ENCODE data around the gene MYH3.
"Not testable (repeated sequence)": the region's sequence is repeated elsewhere in the genome, so short reads cannot be mapped to it uniquely, and the experiment has no call there.

MYH3 gene

DNA sequence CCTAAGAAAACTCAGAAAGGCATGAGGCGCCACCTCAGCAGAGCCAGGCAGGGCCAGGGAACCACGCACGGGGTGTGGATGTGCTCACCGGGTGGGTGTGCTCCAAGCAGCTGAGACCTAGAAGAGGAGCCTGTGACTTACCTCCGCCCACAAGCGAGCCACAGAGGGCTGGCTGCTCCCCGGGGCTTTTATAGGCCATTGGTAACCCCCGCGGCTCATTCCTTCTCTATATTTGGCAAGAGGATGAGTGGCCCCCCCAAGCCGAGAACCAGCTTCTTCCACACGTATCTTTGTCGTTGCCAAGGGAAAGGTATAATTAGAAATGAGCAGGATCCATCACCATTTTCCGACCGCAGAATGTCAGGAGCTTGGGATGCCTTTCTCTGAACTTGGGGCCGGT lies at the start of gene MYH3:
TSS of gene MYH3 (minus strand) at position 162 of the 400 bp plus-strand sequence. CDS start 2,245 bp downstream, outside the sequence.
- DNase-seq (ENCODE audit: low spot score), result no peak

DNA sequence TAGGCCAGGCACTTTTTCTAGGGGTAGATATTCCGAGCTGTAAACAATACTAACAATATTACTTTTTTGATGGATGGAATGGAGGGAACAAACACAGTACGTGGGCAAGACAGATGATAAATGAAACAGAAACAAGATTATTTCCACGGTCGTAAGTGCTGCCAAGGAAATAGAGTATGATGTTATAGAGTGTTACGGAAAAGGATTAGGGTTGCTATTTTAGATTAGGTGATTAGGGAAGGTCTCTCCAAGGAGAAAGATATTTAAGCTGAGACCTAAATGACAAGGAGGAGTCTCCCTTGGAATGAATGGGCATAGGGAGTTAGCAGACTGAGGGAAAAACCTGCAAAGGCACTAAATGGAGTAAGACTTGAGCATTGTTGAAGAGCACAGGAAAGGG lies 48.6 kb upstream of the MYH3 start:
- no peak for DNase-seq (ENCODE audit: low spot score)

DNA sequence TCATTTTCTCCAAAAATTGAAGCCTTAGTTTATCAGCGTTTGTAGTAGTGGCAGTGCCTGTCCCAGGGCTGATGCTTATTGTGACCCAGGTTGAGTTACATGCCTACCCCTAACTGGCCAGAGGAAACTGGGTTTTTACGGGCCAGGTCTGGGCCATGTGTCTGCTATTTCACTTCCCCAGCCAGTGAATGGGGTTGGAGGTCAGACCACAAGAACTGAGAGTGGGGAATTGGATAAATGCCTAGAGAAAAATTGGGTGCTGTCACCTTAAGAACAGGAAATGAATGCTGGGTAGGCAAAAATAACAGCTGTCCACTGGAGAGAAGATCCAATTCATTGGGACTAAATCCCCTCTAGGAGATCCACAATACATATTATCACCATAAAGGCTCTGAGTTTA lies 45.5 kb upstream of the MYH3 start:
- no peak for DNase-seq (ENCODE audit: low spot score)

DNA sequence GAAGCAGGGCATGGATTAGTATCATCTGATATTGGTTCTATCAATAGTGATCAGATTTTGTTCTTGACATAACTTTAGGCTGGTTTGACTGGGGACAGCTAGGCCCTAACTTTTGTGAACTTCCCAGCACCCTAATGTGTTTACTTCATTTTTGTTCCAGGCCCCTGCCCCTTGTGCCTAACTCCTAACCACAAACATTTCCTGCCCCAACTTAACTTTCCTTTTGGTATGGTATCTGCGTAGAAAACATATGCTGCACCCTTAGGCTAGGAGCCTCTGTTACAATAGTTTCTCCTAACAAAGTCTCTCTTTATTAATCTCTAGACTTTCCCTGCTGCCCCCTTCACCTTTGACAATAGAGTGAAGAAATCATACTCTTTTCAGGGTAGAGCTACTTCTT lies 42.7 kb upstream of the MYH3 start:
- no peak for DNase-seq (ENCODE audit: low spot score)

DNA sequence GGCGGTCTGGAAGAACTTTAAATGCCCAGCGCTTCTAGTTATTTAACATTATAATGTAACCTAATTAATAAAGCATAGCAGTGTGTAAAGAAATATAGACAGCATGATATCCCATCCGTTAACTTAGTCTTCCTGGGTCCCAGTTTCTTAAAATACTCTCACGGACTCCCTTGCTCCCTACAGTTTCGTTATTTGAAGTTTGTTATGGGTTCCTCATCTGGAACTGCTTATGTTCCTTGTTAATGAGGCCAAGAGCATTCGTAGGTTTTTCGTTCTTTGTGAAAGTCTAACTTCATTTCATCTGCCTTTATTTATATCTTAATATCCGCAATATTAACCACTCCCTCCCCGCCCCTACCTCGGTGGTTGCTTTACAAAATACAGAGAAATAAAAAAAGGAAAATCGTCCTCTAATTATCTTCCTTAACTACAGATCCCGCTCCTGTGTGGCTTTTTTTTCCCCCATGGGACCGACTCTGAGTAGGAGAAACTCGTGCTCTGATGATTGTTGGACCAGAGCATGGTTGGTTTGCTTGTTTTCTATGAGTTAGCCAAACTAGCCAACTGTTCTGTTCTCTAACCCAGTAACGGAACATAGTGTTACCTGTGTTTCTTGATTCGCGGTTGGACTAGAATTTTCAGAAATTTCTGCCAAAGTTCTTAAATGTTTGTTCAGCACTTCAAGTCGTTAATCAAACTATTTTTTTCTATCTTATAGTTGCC lies 41.1 kb upstream of the MYH3 start:
- DNase-seq (ENCODE audit: low spot score), result no peak

DNA sequence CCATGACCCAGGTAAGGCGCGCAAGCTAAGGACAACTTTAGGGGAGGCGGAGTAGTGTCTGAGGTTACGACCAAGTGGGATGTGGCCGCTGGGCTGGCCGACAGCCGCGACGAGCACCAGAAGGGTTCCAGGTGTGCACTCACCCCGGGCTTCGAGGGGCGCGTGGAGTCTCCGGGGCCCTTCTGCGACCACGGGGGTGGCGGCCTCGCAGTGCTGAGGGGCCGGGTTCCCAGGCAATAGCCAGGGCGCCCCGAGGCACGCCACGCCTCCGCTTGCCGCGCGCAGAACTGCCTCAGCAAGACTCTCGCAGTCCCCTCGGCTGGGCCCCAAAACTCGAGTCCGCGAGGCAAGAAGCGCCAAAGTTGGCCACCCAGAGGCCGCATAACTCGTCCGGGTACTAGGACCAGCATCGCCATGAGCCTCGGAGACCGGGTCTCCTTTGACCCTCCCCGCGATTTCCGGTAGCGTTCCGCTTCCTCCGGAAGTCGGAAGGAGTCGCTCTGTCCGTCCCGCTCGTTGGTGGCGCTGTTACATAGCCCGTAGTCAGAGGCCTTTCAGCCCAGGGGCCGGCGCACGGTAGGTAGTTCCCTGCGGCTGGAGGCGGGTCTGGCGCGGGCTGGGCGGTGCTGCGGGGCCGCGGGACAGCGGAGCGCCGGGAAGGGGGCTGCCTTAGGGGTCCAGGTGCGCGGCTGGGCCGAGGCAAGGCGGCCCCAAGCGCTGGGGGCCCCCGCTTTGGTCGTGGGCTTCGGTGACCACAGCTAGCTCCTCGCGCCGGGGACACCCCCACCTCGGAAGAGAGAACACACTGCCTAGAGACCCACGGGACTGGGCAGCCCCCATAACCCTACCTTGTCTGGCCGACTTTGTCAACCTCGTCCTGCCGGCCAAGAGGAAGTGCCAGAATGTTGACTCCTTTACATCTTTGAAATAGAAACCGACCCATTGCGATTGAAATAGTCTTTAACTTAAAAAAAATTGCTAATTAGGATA lies 40.3 kb upstream of the MYH3 start, which contains the start of the genes ADPRM and SCO1:
TSS of gene ADPRM (plus strand) at position 503 of the 990 bp plus-strand sequence. CDS start 7,333 bp downstream, outside the sequence.
TSS of gene SCO1 (minus strand) at position 442 of the 990 bp plus-strand sequence. CDS start at position 416, 26 bp downstream.
- peak; percentile 96 for DNase-seq (ENCODE audit: low spot score)

DNA sequence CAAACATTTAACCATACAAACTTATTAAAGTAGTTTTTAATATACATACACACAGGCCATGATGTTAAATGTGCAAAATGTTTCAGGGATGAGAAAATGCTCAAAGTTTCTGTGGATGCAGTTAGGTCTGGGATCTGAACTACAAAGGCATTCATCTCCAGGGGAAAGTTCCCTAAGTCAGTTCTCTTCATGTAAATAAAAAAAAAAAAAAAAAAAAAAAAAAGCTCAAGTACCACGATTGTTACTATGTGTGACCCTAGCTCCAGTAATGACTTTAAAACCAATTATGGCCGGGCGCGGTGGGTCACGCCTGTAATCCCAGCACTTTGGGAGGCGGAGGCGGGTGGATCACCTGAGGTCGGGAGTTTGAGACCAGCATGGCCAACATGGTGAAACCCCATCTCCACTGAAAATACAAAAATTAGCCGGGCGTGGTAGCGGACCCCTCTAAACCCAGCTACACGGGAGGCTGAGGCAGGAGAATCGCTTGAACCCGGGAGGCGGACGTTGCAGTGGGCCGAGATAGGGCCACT lies 38.8 kb upstream of the MYH3 start:
- DNase-seq (ENCODE audit: low spot score), result not testable (repeated sequence)

DNA sequence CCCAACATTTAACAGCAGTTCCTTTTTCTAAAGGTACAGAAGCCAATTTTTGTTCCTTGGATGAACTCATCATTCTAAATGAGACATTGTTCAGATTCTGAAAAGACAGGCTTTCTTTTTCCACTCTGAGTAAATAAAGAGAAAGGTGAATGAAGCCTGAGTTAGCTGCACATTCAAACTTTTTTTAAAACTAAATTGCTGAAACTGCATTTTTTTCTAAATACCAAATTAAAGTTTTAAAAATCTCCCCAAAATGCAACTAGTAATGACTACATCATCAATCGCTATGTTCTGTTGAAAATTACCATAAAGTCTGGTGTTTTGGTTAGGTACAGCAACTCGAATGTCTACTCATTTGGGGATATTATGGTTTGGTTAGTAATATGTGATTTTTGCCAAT lies 30.4 kb upstream of the MYH3 start:
- no peak for DNase-seq (ENCODE audit: low spot score)

DNA sequence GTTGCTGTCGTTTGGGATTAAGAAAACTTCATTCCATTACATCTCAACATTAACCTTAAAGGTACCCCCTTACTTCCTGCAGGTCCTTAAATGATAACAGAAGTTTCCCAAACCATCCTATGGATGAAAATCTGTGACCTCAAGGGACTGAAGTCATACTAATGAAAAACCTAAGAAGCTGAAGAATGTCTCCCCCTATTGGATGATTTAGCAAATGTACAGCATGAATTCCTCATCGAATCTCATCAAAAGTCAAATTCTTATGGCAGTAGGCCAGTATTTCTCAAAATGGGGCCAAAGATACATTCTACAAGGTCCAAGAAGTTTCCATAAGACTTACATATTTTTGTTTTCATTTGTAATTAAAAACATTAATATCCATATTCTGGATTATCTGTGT lies 26.7 kb upstream of the MYH3 start:
- no peak for DNase-seq (ENCODE audit: low spot score)

DNA sequence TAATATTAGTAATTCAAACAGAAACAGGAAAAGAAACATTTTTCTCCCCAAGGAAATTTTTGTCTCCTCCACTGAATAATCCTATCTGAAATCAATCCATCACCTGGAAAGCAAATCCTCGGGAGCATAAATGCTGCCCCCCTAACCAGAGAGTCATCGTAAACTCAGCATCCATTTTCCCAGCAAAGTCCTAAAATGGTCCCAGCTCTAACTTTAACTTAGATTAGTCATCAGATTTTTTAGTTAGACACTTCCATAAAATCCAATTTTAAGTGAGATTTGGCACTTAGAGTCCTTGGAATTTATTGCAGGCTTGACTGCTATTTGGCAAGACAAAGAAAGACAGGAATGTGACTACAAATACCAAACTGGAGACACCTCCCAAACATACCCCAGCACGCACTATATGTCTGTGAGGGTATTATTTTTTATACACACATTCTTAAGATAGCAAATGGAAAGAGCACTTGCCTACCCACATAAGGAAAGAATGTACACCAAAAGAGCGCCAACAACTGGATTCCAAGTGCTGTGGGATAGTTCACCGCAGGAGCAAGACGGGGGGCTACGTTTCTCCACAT lies 24.8 kb upstream of the MYH3 start:
- no peak for DNase-seq (ENCODE audit: low spot score)

DNA sequence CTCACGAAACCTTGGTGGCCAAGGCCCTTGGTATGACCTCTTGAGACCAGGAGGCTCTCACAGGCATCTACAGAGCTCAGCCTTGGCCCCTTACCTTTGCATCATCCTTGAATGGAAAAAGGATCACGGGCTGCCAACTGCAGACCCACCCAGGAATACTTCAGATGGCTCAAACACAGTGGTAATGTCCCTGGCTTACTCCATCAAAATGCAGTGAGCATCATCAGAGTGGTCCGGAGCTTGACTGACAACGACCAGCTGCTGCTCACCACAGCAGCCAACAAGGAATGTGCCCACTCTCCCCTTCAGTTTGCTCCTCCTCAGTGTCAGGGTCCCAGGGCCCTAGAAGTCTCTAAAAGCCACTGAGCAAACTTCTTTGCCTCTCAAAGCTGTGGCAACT lies 17.6 kb upstream of the MYH3 start:
- DNase-seq (ENCODE audit: low spot score), result no peak

DNA sequence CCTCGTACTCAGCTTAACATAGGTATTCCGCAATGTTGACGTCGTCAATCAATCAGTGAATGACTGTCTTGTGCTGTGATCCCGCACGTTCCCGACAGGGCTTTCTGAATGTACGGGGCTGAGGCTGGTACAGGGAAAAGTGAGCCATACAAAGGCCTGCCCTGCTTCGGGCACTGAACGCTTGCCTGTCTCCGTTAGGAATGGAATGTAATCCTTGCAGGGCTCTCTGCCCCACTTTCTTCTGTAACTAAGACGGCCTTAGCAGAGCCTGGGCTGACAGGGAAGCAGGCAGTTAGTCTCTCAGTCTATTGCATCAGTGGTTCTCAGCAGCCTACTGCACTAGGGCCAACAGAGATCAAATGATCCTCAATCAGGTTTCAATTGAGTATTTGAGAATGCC lies 16.2 kb upstream of the MYH3 start:
- DNase-seq (ENCODE audit: low spot score), result no peak

DNA sequence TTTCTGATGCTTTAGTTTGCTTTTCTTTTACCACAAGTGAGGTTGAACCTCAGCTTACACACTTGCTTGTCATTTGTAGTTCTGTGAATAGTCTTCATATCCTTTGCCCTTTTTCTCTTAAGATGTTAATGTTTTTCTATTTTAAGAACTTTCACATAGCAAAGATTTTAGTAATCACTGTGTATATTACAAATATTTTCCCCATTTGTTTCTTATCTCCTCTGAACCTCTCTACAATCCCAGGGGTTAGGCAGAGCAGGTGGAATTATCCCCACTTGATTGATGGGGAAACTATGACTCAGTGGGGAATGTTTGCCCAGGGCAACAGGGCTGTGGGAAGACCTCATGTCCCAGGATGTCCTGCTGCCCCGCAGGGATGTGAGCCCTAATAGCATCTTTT lies 11.7 kb upstream of the MYH3 start:
- no peak for DNase-seq (ENCODE audit: low spot score)

DNA sequence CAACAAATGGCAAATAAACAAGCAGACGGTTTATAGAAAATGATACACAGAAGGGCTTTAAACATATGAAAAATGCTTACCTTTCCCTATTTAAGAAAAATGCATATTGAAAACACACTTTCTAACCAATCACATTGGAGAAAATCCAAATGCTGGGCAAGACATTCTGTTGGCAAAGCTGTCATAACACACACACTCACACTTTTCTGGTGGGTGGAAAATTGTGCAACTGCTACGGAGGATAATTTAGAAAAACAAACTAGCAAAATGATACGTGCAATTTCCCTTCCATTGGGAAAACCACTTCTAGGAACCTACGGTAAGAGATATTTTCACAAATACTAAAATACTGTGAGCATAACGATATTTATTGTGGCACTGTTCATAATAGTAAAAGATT lies 9.8 kb upstream of the MYH3 start:
- no peak for DNase-seq (ENCODE audit: low spot score)

DNA sequence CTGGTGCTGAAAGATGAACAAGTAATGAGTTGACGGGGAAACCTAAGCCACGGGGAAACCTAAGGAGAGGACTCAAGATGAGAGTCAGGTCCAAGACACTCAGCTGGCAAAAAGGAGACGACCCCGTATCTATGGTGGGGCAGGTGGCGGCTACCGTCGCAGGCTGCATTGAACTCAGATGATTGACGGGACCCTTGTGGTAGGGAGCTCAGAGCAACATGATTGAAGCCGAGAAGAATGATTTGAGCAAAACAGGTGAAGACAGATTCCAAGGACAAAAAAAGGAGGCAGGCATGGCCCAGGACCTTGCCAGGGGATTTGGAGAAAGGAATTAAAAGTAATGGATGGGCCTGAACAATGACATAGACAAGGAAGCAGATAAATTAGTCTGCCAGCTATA lies 7.5 kb upstream of the MYH3 start:
- DNase-seq (ENCODE audit: low spot score), result no peak

DNA sequence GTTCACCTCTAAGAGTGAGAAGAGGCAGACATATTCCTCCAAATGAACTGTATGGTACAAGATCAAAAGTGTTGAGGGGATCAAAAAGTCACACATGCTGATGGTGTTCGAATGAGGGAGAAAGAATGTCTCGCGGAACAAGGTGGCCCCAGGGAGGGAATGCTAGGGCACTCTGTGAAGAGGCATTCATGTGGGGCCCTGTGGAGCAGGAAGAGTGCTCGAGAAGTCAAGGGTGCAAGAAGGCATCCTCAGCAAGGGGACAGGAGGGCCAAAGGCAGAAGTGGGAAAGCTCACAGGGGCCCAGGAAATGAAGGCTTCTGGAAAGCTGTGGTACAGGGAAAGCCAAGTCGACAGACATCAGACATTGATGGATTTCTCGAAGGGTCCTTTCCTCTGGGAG lies 6.1 kb upstream of the MYH3 start:
- no peak for DNase-seq (ENCODE audit: low spot score)

DNA sequence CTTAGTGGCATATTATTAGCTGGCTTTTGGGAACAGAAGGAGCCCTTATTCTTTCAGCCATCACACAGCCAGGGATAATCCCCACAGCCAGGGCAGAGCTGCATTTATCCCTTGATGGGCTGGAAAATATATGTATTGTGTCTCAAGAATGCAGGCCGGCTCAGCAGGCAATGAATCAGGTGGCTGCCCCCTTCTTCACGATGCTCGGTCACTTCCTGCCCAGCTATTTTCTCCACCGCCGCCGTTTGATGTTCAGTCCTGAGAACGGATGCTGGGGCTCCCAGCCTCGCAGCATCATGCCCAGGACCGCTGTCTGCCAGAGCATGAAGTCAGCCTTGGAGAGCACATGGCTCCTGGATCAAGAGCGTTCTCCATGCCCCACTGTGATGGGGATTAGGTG lies 4.3 kb upstream of the MYH3 start:
- DNase-seq (ENCODE audit: low spot score), result no peak

DNA sequence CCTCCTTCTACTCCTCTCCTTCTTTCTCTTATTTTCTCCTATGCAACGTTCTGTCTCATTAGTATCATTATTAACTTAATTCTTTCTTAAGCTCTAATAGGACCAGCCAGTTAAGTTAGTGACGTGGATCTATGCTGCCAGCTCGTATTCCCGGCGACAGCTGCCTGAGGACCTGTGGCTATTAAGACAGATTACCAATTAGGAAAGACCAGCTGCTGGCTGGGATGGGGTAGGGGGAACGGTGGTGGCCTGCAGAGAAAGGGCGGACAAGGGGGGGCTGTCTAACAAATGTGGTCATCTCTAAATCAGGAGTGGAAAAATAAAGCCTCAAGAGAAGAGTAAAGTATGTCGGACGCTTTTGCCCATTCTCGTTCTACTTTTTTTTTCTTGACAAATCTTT lies 770 bp upstream of the MYH3 start:
- no peak for DNase-seq (ENCODE audit: low spot score)

DNA sequence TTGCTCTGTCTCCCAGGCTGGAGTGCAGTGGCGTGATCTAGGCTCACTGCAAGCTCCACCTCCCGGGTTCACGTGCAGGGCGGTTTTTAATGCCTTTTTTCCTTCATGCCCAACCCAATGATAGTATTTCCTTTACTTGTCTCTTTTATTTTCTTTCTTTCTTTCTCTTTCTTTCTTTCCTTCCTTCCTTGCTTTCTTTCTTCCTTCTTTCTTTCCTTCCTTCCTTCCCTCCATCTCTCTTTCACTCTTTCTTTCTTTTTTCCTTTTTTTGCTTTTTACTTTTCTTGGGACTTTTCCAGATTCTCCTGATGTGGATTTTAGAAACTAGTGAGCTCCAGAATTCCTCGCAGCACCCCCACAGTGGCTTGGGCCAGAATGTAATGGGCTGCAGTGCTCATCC lies 3.1 kb downstream of the MYH3 start:
- DNase-seq (ENCODE audit: low spot score), result no peak

DNA sequence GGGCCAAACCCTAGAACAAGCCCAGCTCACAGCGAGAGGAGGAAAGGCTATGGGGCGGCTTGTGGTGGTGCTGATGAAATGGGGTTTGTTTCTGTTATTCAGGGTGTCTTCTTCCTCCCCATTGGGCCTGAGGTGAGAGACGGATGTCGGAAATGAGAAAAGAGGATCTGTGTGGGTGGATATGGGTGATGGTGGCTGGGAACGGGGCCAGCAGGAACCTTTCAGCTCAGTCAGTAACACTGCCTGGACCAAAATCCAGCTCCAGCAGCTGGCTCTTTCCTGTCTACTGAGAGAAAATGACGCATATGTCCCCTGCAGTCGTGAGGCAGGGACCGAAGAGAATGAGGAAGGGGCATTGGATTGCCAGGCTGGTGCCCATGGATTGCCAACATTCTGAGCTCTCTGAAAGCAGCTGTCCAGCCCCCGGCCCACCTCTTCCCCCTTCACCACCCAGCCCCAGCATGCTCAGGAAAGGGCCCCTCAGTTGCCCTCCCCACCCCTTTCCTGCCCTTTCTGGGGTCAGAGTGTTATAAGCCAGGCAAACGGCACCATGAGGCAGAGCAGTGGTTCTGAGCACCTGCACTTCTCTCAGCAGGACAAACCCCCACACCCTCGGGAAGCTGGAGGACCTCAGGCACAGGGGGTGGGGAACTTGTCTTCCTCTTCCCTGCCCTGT lies 4.0 kb downstream of the MYH3 start:
- DNase-seq (ENCODE audit: low spot score), result no peak

DNA sequence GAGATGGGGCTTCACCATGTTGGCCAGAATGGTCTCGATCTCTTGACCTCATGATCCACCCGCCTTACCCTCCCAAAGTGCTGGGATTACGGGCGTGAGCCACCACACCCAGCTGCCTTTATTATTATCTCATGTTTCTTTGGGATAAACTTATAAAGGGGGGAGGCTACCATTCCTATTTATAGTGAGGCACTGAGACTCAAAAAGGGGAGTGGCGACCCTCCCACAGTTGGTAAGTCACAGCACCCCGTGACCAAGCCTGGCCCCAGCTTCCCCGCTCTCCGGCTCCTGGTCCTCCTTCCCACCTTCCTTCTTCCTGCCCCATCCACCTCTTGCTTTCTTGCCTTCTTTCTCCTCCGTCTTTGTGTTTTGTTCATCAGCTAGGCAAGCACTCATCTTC lies 5.2 kb downstream of the MYH3 start:
- DNase-seq (ENCODE audit: low spot score), result no peak

DNA sequence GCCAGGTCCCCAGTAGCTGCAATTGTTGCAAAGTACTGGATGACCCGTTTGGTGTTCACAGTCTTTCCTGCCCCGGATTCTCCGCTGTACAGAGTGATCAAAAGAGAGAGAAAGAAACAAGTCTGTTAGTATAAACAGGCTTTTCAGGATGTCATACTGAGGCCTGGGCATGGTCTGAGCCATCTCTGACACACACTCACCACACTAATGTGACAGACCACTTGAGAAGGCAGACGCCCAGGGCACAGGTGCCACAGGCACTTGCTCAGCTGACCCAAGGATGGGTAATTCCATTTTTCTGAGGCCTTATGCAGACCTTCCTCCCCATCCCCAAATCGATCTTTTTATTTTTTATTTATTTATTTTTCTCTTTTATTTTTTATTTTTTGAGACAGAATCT lies 7.5 kb downstream of the MYH3 start:
- DNase-seq (ENCODE audit: low spot score), result no peak

Data from left forelimb (tissue), 1 donor.